GM23338 (cell line): ENCODE measurements around the gene NYAP1. TPM values are rescaled to one million over a fixed set of nuclear protein-coding genes. Genes with fewer than 3 reads are reported as not detected.
A peak's percentile ranks its signal among the peaks of the same experiment; 100 is the strongest.

Experiments
- ATAC-seq: fragments of 200-7000 bp; cut with Tn5 transposase; 3 replicates; pipeline ENCODE4 v1.9.1; 2020
- DNase-seq: peaks from one replicate; pipeline ENCODE4 v3.0.0-alpha.2; 2015; ENCODE audit warnings: low spot score
- H2AFZ ChIP-seq: fragments of 200-600 bp; sonication (generic); 2 replicates; pipeline ENCODE4 v1.8.0; 2016; ENCODE audit warnings: antibody characterized with exemption, mild to moderate bottlenecking, moderate library complexity
- H3F3A ChIP-seq: fragments of 200-600 bp; sonication (generic); replicated peaks from 2 replicates; pipeline ENCODE4 v1.8.0; 2017; ENCODE audit warnings: antibody characterized with exemption, mixed run types, low read depth
- H3K27ac ChIP-seq: fragments of 200-600 bp; sonication (generic); 2 replicates; pipeline ENCODE4 v1.6.1; 2016; ENCODE audit warnings: low read depth
- H3K27me3 ChIP-seq: fragments of 200-600 bp; sonication (generic); 2 replicates; pipeline ENCODE4 v1.8.0; 2016; ENCODE audit warnings: mild to moderate bottlenecking, mixed run types, moderate library complexity; ENCODE audit not compliant: insufficient read depth
- H3K36me3 ChIP-seq: fragments of 200-600 bp; sonication (generic); 2 replicates; pipeline ENCODE4 v1.8.0; 2016; ENCODE audit warnings: mild to moderate bottlenecking; ENCODE audit not compliant: insufficient read depth
- H3K4me1 ChIP-seq: fragments of 200-600 bp; sonication (generic); 2 replicates; pipeline ENCODE4 v1.8.0; 2016; ENCODE audit warnings: mild to moderate bottlenecking, moderate library complexity; ENCODE audit not compliant: insufficient read depth
- H3K4me2 ChIP-seq: fragments of 200-600 bp; sonication (generic); 2 replicates; pipeline ENCODE4 v1.7.1; 2017; ENCODE audit warnings: mixed run types
- H3K4me3 ChIP-seq: fragments of 200-600 bp; sonication (generic); 2 replicates; pipeline ENCODE4 v1.6.1; 2016; ENCODE audit warnings: mixed run types
- H3K79me2 ChIP-seq: fragments of 200-600 bp; sonication (generic); replicated peaks from 2 replicates; pipeline ENCODE4 v1.8.0; 2017; ENCODE audit warnings: mild to moderate bottlenecking; ENCODE audit not compliant: insufficient read depth
- H3K9me2 ChIP-seq: fragments of 200-600 bp; sonication (generic); 2 replicates; pipeline ENCODE4 v1.8.0; 2017; ENCODE audit not compliant: insufficient read depth
- H4K20me1 ChIP-seq: fragments of 200-600 bp; sonication (generic); replicated peaks from 2 replicates; pipeline ENCODE4 v1.8.0; 2017; ENCODE audit warnings: mild to moderate bottlenecking; ENCODE audit not compliant: insufficient read depth
- H3K27ac Mint-ChIP-seq: 2 replicates; pipeline ENCODE4 v1.8.0; 2020; ENCODE audit warnings: inconsistent platforms, mild to moderate bottlenecking, moderate library complexity, mixed read lengths
- H3K27me3 Mint-ChIP-seq: 3 replicates; pipeline ENCODE4 v1.8.0; 2022; ENCODE audit warnings: low read depth, mild to moderate bottlenecking, moderate library complexity, mixed read lengths, inconsistent platforms; ENCODE audit not compliant: insufficient read depth, poor library complexity
- H3K36me3 Mint-ChIP-seq: 3 replicates; pipeline ENCODE4 v1.8.0; 2021; ENCODE audit warnings: low read depth, mild to moderate bottlenecking, inconsistent platforms, moderate library complexity, mixed read lengths
- H3K4me1 Mint-ChIP-seq: 3 replicates; pipeline ENCODE4 v1.8.0; 2020; ENCODE audit warnings: mild to moderate bottlenecking, inconsistent platforms, mixed read lengths
- H3K4me3 Mint-ChIP-seq: 3 replicates; pipeline ENCODE4 v1.8.0; 2021; ENCODE audit warnings: moderate library complexity, mild to moderate bottlenecking, inconsistent platforms, mixed read lengths
- H3K9me3 Mint-ChIP-seq: 3 replicates; pipeline ENCODE4 v1.8.0; 2020; ENCODE audit warnings: moderate library complexity, mild to moderate bottlenecking, inconsistent platforms, mixed read lengths
- CTCF ChIP-seq, 2 experiments: fragments of 200-600 bp in 1 of 2; sonication (generic) in 1 of 2; conservative IDR thresholded peaks; 2 replicates each; pipeline versions ENCODE4 v1.5.1 to v1.6.1; 2016 to 2017; ENCODE audit warnings: antibody characterized with exemption in 2 of 2, low read depth in 2 of 2, mild to moderate bottlenecking in 2 of 2, moderate library complexity in 1 of 2
- ETS1 ChIP-seq: IDR thresholded peaks from 2 replicates; pipeline ENCODE4 v1.6.1; 2016; ENCODE audit warnings: antibody characterized with exemption
- EZH2 ChIP-seq: fragments of 200-600 bp; sonication (generic); IDR thresholded peaks from one replicate; pipeline ENCODE4 v1.8.0; 2017; ENCODE audit warnings: antibody characterized with exemption, mild to moderate bottlenecking, low read depth; ENCODE audit not compliant: unreplicated experiment
- EZH2phosphoT487 ChIP-seq: fragments of 200-600 bp; sonication (generic); IDR thresholded peaks from one replicate; pipeline ENCODE4 v1.8.1; 2018; ENCODE audit warnings: antibody characterized with exemption; ENCODE audit not compliant: unreplicated experiment
- JUNB ChIP-seq: IDR thresholded peaks from one replicate; pipeline ENCODE4 v1.6.1; 2016; ENCODE audit warnings: antibody characterized with exemption; ENCODE audit not compliant: unreplicated experiment
- NANOG ChIP-seq: IDR thresholded peaks from 2 replicates; pipeline ENCODE4 v1.6.1; 2016; ENCODE audit warnings: antibody characterized with exemption, borderline replicate concordance
- POLR2AphosphoS5 ChIP-seq: IDR thresholded peaks from 2 replicates; pipeline ENCODE4 v1.6.1; 2016; ENCODE audit warnings: antibody characterized with exemption, low read depth
- REST ChIP-seq: IDR thresholded peaks from one replicate; pipeline ENCODE4 v1.6.1; 2018; ENCODE audit warnings: antibody characterized with exemption; ENCODE audit not compliant: unreplicated experiment
- ZNF114 ChIP-seq: fragments of 250-450 bp; sonication (Bioruptor Pico); IDR thresholded peaks from 2 replicates; pipeline ENCODE4 v1.5.0; 2020; ENCODE audit warnings: mild to moderate bottlenecking, moderate library complexity
- ZNF331 ChIP-seq: fragments of 250-450 bp; sonication (Bioruptor Pico); IDR thresholded peaks from 2 replicates; pipeline ENCODE4 v1.5.0; 2020; ENCODE audit warnings: low read depth, mild to moderate bottlenecking, moderate library complexity
- ZNF462 ChIP-seq: fragments of 250-450 bp; sonication (Bioruptor Pico); IDR thresholded peaks from 2 replicates; pipeline ENCODE4 v1.5.0; 2020; ENCODE audit warnings: mild to moderate bottlenecking, moderate library complexity
- polyA plus RNA-seq: library from polyadenylated mRNA; unstranded; fragments of >200 nt; fragmentation: Nextera tagmentation; extraction: Ambion mirVana; gene quantifications from 2 replicates; pipeline ENCODE4 v1.2.1, GENCODE V29; 2016
- total RNA-seq: library from RNA; depleted of rRNA; stranded (reverse); fragments of >200 nt; shearing (Covaris generic); gene quantifications from 2 replicates; pipeline ENCODE4 v1.2.3, GENCODE V29; 2014

The NYAP1 gene
- total and polyA plus RNA-seq, 2 experiments from 2014 or later = 0.19 to 4.9 TPM

GRCh38 chr7:100476101-100476780 lies 7.5 kb upstream of the NYAP1 start:
- peaks cover 5% of the 10 kb centered on the region; the same call in 2 of the 3 replicates for H3K36me3 Mint-ChIP-seq
- ATAC-seq (no peak), DNase-seq (no peak)
- H3K4me1 Mint-ChIP-seq = peaks cover 28% of the 10 kb centered on the region
- peak overlapping the region; percentile 32; the same call in 1 of the 2 replicates for H3K4me3 ChIP-seq
- TF ChIP-seq ZNF462 (CRISPR knock-in tag) = no peak
- no peak for TF ChIP-seq ZNF331 (CRISPR knock-in tag)
- TF ChIP-seq POLR2AphosphoS5 = no peak
- TF ChIP-seq EZH2phosphoT487 = no peak
- TF ChIP-seq REST = no peak
- TF ChIP-seq EZH2 = no peak
- no peak for TF ChIP-seq NANOG
- no peak for TF ChIP-seq JUNB
- TF ChIP-seq ZNF114 (CRISPR knock-in tag) = no peak
- no peak for TF ChIP-seq CTCF (conservative IDR thresholded peaks at IDR 0.05; ENCODE audit: low read depth in 2 of 2)
- no peak for TF ChIP-seq ETS1
- peaks cover 17% of the 10 kb centered on the region for H3K4me1 ChIP-seq
- H3K27me3 ChIP-seq = no peaks in the 10 kb centered on the region
- peak overlapping the region; percentile 65 for H3K4me2 ChIP-seq
- no peaks in the 10 kb centered on the region; the same call in 1 of the 2 replicates for H3F3A ChIP-seq
- peaks cover 3% of the 10 kb centered on the region; the same call in 1 of the 2 replicates for H4K20me1 ChIP-seq
- no peak overlapping the region for H2AFZ ChIP-seq
- peaks cover 12% of the 10 kb centered on the region for H3K27me3 Mint-ChIP-seq
- H3K9me2 ChIP-seq = no peaks in the 10 kb centered on the region
- H3K79me2 ChIP-seq = no peaks in the 10 kb centered on the region; the same call in 1 of the 2 replicates
- H3K36me3 ChIP-seq = no peaks in the 10 kb centered on the region; the same call in 1 of the 2 replicates
- no peak overlapping the region for H3K27ac ChIP-seq
- 0 out of 3 replicates have a peak overlapping the region, but pooled peaks have one; percentile 28 for H3K4me3 Mint-ChIP-seq
- H3K9me3 Mint-ChIP-seq = no peaks in the 10 kb centered on the region; the same call in 2 of the 3 replicates
- no peak overlapping the region for H3K27ac Mint-ChIP-seq
